Middle frontal gyrus (tissue), 1 donor: ENCODE measurements around the gene RSF1.
"Not testable (repeated sequence)": the region's sequence is repeated elsewhere in the genome, so short reads cannot be mapped to it uniquely, and the experiment has no call there.

ENCODE experiments used
- DNase-seq: peaks from one replicate; pipeline ENCODE4 v3.0.0-alpha.2; 2015; ENCODE audit warnings: low spot score; ENCODE audit errors: extremely low spot score

Gene RSF1, protein sequence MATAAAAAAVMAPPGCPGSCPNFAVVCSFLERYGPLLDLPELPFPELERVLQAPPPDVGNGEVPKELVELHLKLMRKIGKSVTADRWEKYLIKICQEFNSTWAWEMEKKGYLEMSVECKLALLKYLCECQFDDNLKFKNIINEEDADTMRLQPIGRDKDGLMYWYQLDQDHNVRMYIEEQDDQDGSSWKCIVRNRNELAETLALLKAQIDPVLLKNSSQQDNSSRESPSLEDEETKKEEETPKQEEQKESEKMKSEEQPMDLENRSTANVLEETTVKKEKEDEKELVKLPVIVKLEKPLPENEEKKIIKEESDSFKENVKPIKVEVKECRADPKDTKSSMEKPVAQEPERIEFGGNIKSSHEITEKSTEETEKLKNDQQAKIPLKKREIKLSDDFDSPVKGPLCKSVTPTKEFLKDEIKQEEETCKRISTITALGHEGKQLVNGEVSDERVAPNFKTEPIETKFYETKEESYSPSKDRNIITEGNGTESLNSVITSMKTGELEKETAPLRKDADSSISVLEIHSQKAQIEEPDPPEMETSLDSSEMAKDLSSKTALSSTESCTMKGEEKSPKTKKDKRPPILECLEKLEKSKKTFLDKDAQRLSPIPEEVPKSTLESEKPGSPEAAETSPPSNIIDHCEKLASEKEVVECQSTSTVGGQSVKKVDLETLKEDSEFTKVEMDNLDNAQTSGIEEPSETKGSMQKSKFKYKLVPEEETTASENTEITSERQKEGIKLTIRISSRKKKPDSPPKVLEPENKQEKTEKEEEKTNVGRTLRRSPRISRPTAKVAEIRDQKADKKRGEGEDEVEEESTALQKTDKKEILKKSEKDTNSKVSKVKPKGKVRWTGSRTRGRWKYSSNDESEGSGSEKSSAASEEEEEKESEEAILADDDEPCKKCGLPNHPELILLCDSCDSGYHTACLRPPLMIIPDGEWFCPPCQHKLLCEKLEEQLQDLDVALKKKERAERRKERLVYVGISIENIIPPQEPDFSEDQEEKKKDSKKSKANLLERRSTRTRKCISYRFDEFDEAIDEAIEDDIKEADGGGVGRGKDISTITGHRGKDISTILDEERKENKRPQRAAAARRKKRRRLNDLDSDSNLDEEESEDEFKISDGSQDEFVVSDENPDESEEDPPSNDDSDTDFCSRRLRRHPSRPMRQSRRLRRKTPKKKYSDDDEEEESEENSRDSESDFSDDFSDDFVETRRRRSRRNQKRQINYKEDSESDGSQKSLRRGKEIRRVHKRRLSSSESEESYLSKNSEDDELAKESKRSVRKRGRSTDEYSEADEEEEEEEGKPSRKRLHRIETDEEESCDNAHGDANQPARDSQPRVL (N-terminal part only)

DNA sequence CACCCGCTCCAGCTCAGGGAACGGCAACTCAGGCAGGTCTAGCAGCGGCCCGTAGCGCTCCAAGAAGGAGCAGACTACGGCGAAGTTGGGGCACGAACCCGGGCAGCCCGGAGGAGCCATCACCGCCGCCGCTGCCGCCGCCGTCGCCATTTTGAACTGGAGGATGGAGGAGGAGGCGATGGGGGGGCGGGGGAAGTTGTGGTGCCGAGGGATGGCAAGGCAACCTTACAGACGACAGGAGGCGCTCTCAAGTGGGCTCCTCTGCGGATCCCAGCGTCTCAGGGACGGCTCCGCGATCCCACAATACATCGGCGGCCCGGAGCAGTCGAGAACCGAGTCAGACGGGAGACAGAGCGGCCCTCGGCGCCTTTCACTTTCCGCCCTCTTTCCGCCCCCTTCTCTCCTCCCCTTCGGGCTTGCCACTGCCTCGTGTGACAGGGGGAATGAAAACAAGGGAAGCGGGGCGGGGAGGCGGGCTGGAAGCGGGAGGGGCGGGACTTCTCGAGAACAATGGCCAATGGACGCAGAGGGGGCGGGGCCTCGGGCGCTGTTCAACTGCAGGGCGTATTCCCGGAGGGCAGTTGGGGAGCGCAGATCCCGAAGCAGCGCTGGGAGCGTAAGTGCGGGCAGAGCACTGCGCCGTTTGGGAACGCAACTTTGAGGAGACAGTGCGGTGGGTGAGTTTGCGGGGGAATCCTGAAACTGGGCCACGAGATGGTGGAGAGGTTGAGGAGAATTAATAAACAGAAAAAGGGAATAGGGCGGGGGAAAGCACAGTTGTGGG lies at the start of gene RSF1, which contains the start of gene AAMDC:
RSF1 (minus strand) TSS at position 158 of the 784 bp plus-strand sequence; CDS start at position 150, 8 bp downstream.
AAMDC (plus strand) TSS at position 580 of the 784 bp plus-strand sequence. CDS start 21,353 bp downstream, outside the sequence.
- peak; percentile 93 for DNase-seq

GRCh38 chr11:77868744-77869143 lies 48.2 kb upstream of the RSF1 start:
- DNase-seq: no peak

DNA sequence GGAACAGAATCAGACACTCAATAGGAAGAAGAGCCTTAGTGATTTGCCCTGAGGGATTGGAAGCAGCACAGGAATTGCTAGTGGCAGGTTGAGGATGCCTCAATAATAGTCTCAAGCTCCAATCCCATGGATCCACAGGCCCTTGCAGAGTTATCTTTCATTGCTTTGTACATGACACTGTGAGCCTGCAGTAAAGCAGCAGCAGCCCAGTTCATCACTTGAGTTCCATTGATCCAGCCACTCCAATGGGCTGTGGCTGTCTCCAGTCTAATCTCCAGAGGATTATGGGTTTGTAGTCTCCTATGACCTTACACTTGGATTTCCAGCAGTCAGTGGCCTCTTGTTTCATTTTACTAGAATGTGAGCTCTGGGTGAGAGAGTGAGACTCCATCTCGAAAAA lies 45.8 kb upstream of the RSF1 start:
- DNase-seq: no peak

DNA sequence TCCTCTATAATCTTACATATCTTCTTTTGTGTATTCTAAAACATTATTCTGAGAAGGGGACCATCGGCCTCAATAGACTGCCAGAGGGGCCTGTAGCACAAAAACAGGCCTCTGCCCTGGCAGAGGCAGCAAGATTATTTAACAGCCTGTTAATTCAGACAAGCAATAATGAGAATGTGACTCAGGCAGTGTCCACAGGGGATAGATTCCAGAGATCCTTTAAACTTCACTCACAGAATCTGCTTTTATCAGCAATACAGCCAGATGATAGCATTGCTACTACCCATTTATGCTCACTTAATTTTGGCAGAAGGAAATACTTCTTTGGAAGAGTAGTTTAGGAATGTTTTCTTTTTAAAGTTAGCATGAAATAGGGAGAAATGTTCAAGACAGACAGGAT lies 45.3 kb upstream of the RSF1 start:
- no peak for DNase-seq

GRCh38 chr11:77861444-77861843 lies 40.9 kb upstream of the RSF1 start:
- not testable (repeated sequence) for DNase-seq

DNA sequence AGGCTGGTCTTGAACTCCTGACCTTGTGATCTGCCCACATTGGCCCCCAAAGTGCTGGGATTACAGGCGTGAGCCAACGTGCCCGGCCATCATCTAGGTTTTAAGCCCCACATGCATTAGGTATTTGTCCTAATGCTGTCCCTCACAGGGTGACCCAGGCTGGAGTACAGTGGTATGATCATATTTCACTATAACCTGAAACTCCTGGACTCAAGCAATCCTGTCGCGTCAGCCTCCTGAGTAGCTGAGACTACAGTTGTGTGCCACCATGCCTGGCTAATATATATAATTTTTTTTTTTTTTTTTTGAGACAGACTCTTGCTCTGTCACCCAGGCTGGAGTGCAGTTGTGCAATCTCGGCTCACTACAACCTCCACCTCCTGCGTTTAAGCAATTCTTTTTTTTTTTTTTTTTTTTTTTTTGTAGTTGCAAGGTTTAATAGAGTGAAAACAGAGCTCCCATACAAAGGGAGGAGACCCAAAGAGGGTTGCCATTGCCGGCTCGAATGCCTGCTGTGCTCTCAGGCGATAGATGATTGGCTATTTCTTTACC lies 37.5 kb upstream of the RSF1 start:
- not testable (repeated sequence) for DNase-seq

DNA sequence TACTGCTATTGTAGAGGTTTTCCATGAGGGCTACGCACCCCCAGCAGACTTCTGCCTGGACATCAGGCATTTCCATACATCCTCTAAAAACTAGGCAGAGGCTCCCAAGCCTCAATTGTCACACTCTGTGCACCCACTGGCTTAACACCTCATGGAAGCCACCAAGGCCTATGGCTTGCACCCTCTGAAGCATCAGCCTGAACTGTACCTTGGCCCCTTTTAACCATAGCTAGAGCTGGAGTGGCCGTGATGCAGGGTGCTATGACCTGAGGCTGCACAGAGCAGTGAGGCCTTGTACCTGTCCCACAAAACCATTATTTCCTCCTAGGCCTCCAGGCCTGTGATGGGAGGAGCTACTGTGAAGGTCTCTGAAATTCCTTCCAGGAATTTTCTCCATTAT lies 34.3 kb upstream of the RSF1 start:
- DNase-seq: no peak

DNA sequence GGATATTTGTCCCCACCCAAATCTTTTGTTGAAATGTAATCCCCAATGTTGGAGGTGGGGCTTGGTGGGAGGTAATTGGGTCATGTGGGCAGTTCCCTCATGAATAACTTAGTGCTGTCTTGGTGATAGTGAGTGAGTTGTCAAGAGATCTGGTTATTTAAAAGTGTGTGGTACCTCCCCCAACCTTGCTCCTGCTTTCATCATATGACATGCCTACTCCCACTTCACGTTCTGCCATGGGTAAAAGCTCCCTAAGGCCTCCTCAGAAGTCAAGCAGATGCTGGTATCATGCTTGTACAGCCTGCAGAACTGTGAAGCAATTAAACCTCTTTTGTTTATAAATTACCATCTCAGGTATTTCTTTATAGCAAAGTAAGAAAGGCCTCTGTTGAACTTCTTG lies 31.0 kb upstream of the RSF1 start:
- no peak for DNase-seq

DNA sequence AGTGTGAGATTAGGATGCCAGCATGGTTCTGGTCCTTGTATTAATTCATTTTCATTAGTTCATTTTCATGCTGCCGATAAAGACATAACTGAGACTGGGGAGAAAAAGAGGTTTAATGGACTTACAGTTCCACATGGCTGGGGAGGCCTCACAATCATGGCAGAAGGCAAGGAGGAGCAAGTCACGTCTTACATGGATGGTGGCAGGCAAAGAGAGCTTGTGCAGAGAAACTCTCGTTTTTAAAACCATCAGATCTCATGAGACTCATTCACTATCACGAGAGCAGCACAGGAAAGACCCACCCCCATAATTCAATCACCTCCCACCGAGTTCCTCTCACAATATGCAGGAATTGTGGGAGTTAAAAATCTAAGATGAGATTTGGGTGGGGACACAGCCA lies 23.2 kb upstream of the RSF1 start:
- not testable (repeated sequence) for DNase-seq

- no peak for DNase-seq
These were observed 22.1 kb upstream of the RSF1 start for GRCh38 chr11:77842441-77843121.

GRCh38 chr11:77833302-77833701 lies 12.8 kb upstream of the RSF1 start:
- DNase-seq: no peak

DNA sequence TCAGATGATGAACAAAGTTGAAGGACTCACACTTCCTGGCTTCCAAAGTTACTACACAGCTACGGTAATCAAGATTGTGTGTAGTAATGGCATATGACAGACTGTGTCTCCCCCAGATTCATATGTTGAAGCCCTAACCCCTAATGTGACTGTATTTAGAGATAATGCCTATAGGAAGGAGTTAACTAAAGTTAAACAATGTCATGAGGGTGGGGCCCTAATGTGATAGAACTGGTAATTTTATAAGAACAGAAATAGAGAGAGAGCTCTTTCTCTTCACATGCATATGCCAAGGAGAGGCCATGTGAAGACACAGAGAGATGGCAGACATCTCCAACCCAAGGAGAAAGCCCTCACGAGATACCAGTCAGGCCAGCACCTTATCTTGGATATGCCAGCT lies 8.4 kb upstream of the RSF1 start:
- DNase-seq: no peak

- DNase-seq: no peak
These were observed 3.3 kb upstream of the RSF1 start for GRCh38 chr11:77823775-77824174.

DNA sequence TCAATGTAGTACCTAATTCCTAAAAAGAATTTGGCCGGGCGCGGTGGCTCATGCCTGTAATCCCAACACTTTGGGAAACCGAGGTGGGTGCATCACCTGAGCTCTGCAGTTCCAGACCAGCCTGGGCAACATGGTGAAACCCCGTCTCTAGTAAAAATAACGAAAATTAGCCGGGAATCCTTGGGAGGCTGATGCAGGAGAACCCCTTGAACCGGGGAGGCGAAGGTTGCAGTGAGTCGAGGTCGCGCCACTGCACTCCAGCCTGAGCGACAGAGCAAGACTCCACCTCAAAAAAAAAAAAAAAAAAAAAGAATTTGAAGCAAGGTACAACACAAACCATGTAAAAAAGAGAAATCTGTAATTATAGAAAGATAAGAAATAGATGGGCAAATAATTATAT lies 1.6 kb upstream of the RSF1 start:
- not testable (repeated sequence) for DNase-seq

GRCh38 chr11:77821349-77821851 lies 878 bp upstream of the RSF1 start:
- DNase-seq: no peak

DNA sequence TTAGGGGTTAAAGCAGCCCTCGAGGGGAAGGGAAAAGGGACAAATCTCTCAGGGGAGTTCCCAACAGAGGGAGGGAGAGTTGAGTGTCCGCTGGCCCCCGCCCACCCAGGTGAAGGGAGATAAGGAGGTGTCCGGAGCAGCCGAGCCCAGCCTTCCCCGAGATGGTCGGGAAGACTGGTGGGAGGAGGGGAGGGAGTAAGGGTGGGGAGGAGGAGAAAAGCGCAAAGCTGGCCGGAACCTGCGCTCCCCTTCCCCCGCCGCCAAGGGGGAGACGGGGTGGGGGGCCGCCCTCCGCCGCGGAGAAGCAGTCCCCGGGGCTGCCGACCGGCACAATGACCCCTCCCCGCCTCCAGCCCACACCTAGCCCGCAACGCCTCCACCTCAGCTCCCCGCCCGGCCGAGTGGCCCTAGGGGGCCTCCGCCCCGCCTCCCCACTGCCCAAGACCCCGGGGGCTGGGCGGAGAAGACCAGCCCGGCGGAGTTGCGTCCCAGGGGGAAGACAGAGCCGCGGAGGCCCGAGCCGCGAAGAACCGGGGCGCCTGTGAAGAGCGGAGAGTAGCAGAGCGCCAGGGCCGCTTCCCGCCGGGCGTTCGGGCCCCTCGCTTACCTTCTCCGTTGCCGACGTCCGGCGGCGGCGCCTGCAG lies 479 bp downstream of the RSF1 start:
- DNase-seq: no peak

- peak; percentile 74 for DNase-seq
These were observed 1.1 kb downstream of the RSF1 start for GRCh38 chr11:77819411-77819920.

GRCh38 chr11:77815459-77815858 lies 5.1 kb downstream of the RSF1 start:
- DNase-seq: no peak

GRCh38 chr11:77814848-77815247 lies 5.7 kb downstream of the RSF1 start:
- no peak for DNase-seq
